ENCODE measurements around the gene VPS37C. TPM values are rescaled to one million over a fixed set of nuclear protein-coding genes. Genes with fewer than 3 reads are reported as not detected.

The VPS37C gene
- total RNA-seq, 1 donor from 2014 or later: 9.9 TPM

GRCh38 chr11:61089806-61090491 is 71.3 kb downstream of the VPS37C start:
- no peak overlapping the region for H3K4me2 ChIP-seq
- H3K27me3 ChIP-seq: no peaks in the 10 kb centered on the region
- H3K4me3 ChIP-seq: no peak overlapping the region
- Mint-ChIP-seq H3K9me3 (peaks cover 14% of the 10 kb centered on the region), H3K36me3 (no peaks in the 10 kb centered on the region), H3K4me3 (no peak overlapping the region), H3K27me3 (ENCODE audit: insufficient read depth, low read depth) (peaks cover 6% of the 10 kb centered on the region), H3K4me1 (peaks cover 7% of the 10 kb centered on the region), H3K27ac (no peak overlapping the region)
- no peaks in the 10 kb centered on the region for H3K4me1 ChIP-seq
- no peak for TF ChIP-seq CTCF (IDR thresholded peaks at IDR 0.05)
- TF ChIP-seq EZH2phosphoT487 (IDR thresholded peaks at IDR 0.05): no peak
- no peak for TF ChIP-seq EZH2 (IDR thresholded peaks at IDR 0.05)
- H3K36me3 ChIP-seq: no peaks in the 10 kb centered on the region
- H4K20me1 ChIP-seq (ENCODE audit: low read depth): no peaks in the 10 kb centered on the region
- no peak overlapping the region for H2AFZ ChIP-seq (replicated peaks)
- H3K27ac ChIP-seq: no peak overlapping the region
- no peak overlapping the region for H3K9ac ChIP-seq
- H3K9me3 ChIP-seq (ENCODE audit: low read depth): no peaks in the 10 kb centered on the region
- H3K79me2 ChIP-seq (ENCODE audit: low read depth): no peaks in the 10 kb centered on the region
- H3F3A ChIP-seq (ENCODE audit: low read depth): no peaks in the 10 kb centered on the region
- no peak for DNase-seq (ENCODE audit: low spot score)

- no peaks in the 10 kb centered on the region for H3K36me3 Mint-ChIP-seq
- H3K27me3 Mint-ChIP-seq (ENCODE audit: insufficient read depth, low read depth): peaks cover 3% of the 10 kb centered on the region
- H3K4me1 Mint-ChIP-seq: peaks cover 9% of the 10 kb centered on the region
- no peaks in the 10 kb centered on the region for H3K4me1 ChIP-seq
- H3K4me3 Mint-ChIP-seq: no peak overlapping the region
- H4K20me1 ChIP-seq (ENCODE audit: low read depth): no peaks in the 10 kb centered on the region
- TF ChIP-seq CTCF (IDR thresholded peaks at IDR 0.05) (no peak), EZH2 (IDR thresholded peaks at IDR 0.05) (no peak), EZH2phosphoT487 (IDR thresholded peaks at IDR 0.05) (no peak)
- peaks cover 1% of the 10 kb centered on the region for H3K9me3 Mint-ChIP-seq
- no peaks in the 10 kb centered on the region for H3K9me3 ChIP-seq (ENCODE audit: low read depth)
- no peak overlapping the region for H3K9ac ChIP-seq
- H2AFZ ChIP-seq (replicated peaks): no peak overlapping the region
- H3F3A ChIP-seq (ENCODE audit: low read depth): no peaks in the 10 kb centered on the region
- no peak overlapping the region for H3K4me3 ChIP-seq
- H3K36me3 ChIP-seq: no peaks in the 10 kb centered on the region
- no peak overlapping the region for H3K27ac Mint-ChIP-seq
- H3K4me2 ChIP-seq: no peak overlapping the region
- no peak for DNase-seq (ENCODE audit: low spot score)
- no peak overlapping the region for H3K27ac ChIP-seq
- no peaks in the 10 kb centered on the region for H3K27me3 ChIP-seq
- H3K79me2 ChIP-seq (ENCODE audit: low read depth): no peaks in the 10 kb centered on the region
Observed at GRCh38 chr11:61087426-61088119, 73.7 kb downstream of the VPS37C start.

- H3K27me3 ChIP-seq: no peaks in the 10 kb centered on the region
- no peaks in the 10 kb centered on the region for H3K9me3 ChIP-seq (ENCODE audit: low read depth)
- H3K4me3 ChIP-seq: no peak overlapping the region
- no peak overlapping the region for H2AFZ ChIP-seq (replicated peaks)
- Mint-ChIP-seq H3K36me3 (no peaks in the 10 kb centered on the region), H3K4me1 (peaks cover 13% of the 10 kb centered on the region), H3K4me3 (no peak overlapping the region), H3K27ac (no peak overlapping the region), H3K9me3 (no peaks in the 10 kb centered on the region), H3K27me3 (ENCODE audit: insufficient read depth, low read depth) (peaks cover 5% of the 10 kb centered on the region)
- H3K9ac ChIP-seq: no peak overlapping the region
- peaks cover 3% of the 10 kb centered on the region for H3K4me1 ChIP-seq
- no peaks in the 10 kb centered on the region for H3F3A ChIP-seq (ENCODE audit: low read depth)
- no peak overlapping the region for H3K27ac ChIP-seq
- TF ChIP-seq CTCF (IDR thresholded peaks at IDR 0.05) (no peak), EZH2 (IDR thresholded peaks at IDR 0.05) (no peak), EZH2phosphoT487 (IDR thresholded peaks at IDR 0.05) (no peak)
- H3K36me3 ChIP-seq: no peaks in the 10 kb centered on the region
- DNase-seq (ENCODE audit: low spot score): no peak
- H3K79me2 ChIP-seq (ENCODE audit: low read depth): no peaks in the 10 kb centered on the region
- no peak overlapping the region for H3K4me2 ChIP-seq
- no peaks in the 10 kb centered on the region for H4K20me1 ChIP-seq (ENCODE audit: low read depth)
Observed at GRCh38 chr11:61083601-61084147, 77.6 kb downstream of the VPS37C start.
